DOHH2 (cell line): ENCODE measurements around the gene SCPEP1.

Experiments
- H3F3A ChIP-seq: fragments of 200-600 bp; sonication (generic), shearing (Covaris generic); 2 replicates; pipeline ENCODE4 v1.6.0; 2016; ENCODE audit warnings: antibody characterized with exemption, mild to moderate bottlenecking; ENCODE audit not compliant: control insufficient read depth, insufficient read depth
- H3K27ac ChIP-seq: fragments of 200-600 bp; sonication (generic); 2 replicates; pipeline ENCODE4 v1.5.1; 2014; ENCODE audit warnings: low read depth, mild to moderate bottlenecking, low read length, moderate library complexity
- H3K27me3 ChIP-seq: fragments of 200-600 bp; sonication (generic); 2 replicates; pipeline ENCODE4 v1.6.1; 2014; ENCODE audit warnings: mild to moderate bottlenecking, low read length, mixed read lengths; ENCODE audit not compliant: control insufficient read depth
- H3K36me3 ChIP-seq: fragments of 200-600 bp; sonication (generic); 2 replicates; pipeline ENCODE4 v1.6.1; 2014; ENCODE audit warnings: mild to moderate bottlenecking, low read length, moderate library complexity, mixed read lengths; ENCODE audit not compliant: control insufficient read depth
- H3K4me1 ChIP-seq: fragments of 200-600 bp; sonication (generic); 2 replicates; pipeline ENCODE4 v1.6.1; 2014; ENCODE audit warnings: mild to moderate bottlenecking, low read length, mixed read lengths; ENCODE audit not compliant: control insufficient read depth
- H3K4me2 ChIP-seq: fragments of 200-600 bp; sonication (generic); 2 replicates; pipeline ENCODE4 v1.6.0; 2014; ENCODE audit warnings: mild to moderate bottlenecking, low read length, moderate library complexity
- H3K4me3 ChIP-seq: fragments of 200-600 bp; sonication (generic); 2 replicates; pipeline ENCODE4 v1.5.1; 2014; ENCODE audit warnings: mild to moderate bottlenecking, low read length, mixed read lengths
- H3K79me2 ChIP-seq: fragments of 200-600 bp; sonication (generic); 2 replicates; pipeline ENCODE4 v1.6.1; 2014; ENCODE audit warnings: mild to moderate bottlenecking, low read length, mixed read lengths; ENCODE audit not compliant: control insufficient read depth
- H3K9me2 ChIP-seq: fragments of 200-600 bp; sonication (generic); replicated peaks from 2 replicates; pipeline ENCODE4 v1.6.1; 2014; ENCODE audit warnings: mild to moderate bottlenecking, low read length, mixed read lengths; ENCODE audit not compliant: control insufficient read depth
- H3K9me3 ChIP-seq: fragments of 200-600 bp; sonication (generic); 2 replicates; pipeline ENCODE4 v1.6.1; 2014; ENCODE audit warnings: antibody characterized with exemption, low read length, mixed read lengths; ENCODE audit not compliant: control insufficient read depth, insufficient read depth
- H4K20me1 ChIP-seq: fragments of 200-600 bp; sonication (generic); 2 replicates; pipeline ENCODE4 v1.6.0; 2014; ENCODE audit warnings: low read depth, mild to moderate bottlenecking, antibody characterized with exemption, low read length, moderate library complexity; ENCODE audit not compliant: control insufficient read depth, insufficient read depth
- EZH2phosphoT487 ChIP-seq: fragments of 200-600 bp; sonication (generic); IDR thresholded peaks from 2 replicates; pipeline ENCODE4 v1.6.1; 2017; ENCODE audit warnings: borderline replicate concordance, mild to moderate bottlenecking, antibody characterized with exemption, low read length, moderate library complexity, mixed read lengths
- TF ChIP-seq, protein P1 (sequence below): fragments of 200-600 bp; sonication (generic); IDR thresholded peaks from one replicate; pipeline ENCODE4 v1.5.1; 2014; ENCODE audit warnings: antibody characterized with exemption, mild to moderate bottlenecking, low read depth, low read length; ENCODE audit not compliant: poor library complexity, severe bottlenecking

The SCPEP1 gene

DNA sequence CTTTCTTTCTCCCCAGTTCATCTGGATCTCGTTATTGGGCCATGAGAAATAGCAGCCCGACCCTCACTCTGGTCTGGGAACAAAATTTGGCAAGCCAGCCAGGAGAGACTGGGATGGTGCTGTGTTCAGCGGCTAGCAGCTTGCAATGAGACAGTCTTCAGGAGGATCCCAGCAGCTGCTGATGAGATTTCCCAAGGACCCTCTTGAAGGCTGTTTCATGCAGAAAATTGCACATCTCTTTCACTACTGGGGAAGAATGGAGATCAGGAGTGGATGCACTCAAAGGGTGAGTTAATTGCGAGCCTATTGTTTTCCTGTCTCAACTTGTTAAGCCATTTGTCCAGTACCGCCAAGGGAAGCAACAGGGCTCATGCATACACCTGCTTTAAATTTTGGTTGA, 11.6 kb upstream of the SCPEP1 start:
- H3K9me3 ChIP-seq = no peaks in the 10 kb centered on the region
- H3K36me3 ChIP-seq = no peaks in the 10 kb centered on the region
- H3K79me2 ChIP-seq = no peaks in the 10 kb centered on the region
- TF ChIP-seq, protein P1, sequence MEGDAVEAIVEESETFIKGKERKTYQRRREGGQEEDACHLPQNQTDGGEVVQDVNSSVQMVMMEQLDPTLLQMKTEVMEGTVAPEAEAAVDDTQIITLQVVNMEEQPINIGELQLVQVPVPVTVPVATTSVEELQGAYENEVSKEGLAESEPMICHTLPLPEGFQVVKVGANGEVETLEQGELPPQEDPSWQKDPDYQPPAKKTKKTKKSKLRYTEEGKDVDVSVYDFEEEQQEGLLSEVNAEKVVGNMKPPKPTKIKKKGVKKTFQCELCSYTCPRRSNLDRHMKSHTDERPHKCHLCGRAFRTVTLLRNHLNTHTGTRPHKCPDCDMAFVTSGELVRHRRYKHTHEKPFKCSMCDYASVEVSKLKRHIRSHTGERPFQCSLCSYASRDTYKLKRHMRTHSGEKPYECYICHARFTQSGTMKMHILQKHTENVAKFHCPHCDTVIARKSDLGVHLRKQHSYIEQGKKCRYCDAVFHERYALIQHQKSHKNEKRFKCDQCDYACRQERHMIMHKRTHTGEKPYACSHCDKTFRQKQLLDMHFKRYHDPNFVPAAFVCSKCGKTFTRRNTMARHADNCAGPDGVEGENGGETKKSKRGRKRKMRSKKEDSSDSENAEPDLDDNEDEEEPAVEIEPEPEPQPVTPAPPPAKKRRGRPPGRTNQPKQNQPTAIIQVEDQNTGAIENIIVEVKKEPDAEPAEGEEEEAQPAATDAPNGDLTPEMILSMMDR = no peak
- TF ChIP-seq EZH2phosphoT487 = no peak
- no peaks in the 10 kb centered on the region for H4K20me1 ChIP-seq
- no peak overlapping the region for H3K27ac ChIP-seq
- no peak overlapping the region for H3K4me3 ChIP-seq
- H3K27me3 ChIP-seq = no peaks in the 10 kb centered on the region
- H3K9me2 ChIP-seq = no peaks in the 10 kb centered on the region
- H3F3A ChIP-seq = no peaks in the 10 kb centered on the region
- H3K4me2 ChIP-seq = no peak overlapping the region
- peaks cover 10% of the 10 kb centered on the region for H3K4me1 ChIP-seq

DNA sequence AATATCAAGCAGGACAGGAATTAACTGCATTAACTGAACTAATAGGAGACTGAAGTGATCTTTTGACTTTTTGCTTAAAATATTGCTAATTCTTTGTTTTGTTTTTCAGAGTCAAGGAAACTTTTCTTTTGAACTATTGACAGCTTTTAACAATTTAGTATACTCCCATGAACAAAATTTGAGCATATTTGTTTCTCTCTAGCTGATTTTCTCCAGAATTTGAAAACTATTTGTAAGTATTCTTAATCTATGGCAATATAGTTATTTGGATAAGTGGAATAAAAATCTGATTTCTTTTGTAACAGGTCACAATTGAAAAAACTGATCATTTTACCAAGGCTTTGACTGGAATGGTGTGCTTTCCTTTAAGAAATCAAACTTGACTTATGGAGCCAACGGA, 7.0 kb upstream of the SCPEP1 start:
- Histone ChIP-seq H3F3A (no peaks in the 10 kb centered on the region), H3K36me3 (no peaks in the 10 kb centered on the region), H3K4me2 (no peak overlapping the region), H3K27ac (no peak overlapping the region), H3K27me3 (no peaks in the 10 kb centered on the region), H3K4me3 (no peak overlapping the region), H4K20me1 (no peaks in the 10 kb centered on the region), H3K9me2 (no peaks in the 10 kb centered on the region), H3K9me3 (no peaks in the 10 kb centered on the region), H3K4me1 (no peaks in the 10 kb centered on the region), H3K79me2 (no peaks in the 10 kb centered on the region)
- TF ChIP-seq, protein P1 = no peak
- TF ChIP-seq EZH2phosphoT487 = no peak

DNA sequence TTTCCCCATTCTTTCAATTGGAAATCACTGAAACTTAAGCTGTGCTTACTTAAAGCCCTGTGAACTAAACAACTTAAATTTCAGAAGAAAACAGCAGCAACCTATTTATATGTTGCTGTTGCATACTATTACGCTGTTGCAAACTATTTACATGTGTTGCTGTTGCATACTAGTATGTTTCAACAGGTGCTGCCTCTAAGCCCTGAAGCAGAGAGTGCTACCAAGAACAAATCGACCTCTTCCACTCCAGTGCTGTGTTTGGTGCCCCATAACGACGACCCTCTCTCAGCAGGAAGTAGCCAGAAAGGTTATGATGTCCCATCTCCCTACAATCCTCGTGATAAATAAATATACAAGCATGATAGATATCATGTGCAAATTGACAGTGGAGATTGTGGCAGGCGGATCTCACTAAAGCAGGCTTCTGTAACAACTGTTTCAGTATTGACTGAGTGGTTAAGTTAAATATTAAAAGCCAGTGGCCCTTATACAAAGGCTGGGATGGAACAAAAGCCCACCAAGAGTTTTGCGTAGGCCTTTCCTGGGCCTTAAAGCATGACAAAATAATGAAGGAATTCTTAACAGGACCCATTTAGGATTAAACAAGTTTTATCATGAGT, 5.7 kb upstream of the SCPEP1 start:
- Histone ChIP-seq H4K20me1 (no peaks in the 10 kb centered on the region), H3F3A (no peaks in the 10 kb centered on the region), H3K27me3 (peaks cover 3% of the 10 kb centered on the region; the same call in 1 of the 2 replicates), H3K27ac (no peak overlapping the region), H3K4me3 (no peak overlapping the region), H3K4me1 (no peaks in the 10 kb centered on the region; the same call in 1 of the 2 replicates), H3K79me2 (no peaks in the 10 kb centered on the region), H3K9me2 (no peaks in the 10 kb centered on the region), H3K9me3 (no peaks in the 10 kb centered on the region), H3K4me2 (no peak overlapping the region), H3K36me3 (no peaks in the 10 kb centered on the region)
- TF ChIP-seq EZH2phosphoT487 = no peak
- TF ChIP-seq, protein P1 = no peak
